ENCODE results near the gene IRS2.
A peak's percentile ranks its signal among the peaks of the same experiment; 100 is the strongest.

IRS2 gene

DNA sequence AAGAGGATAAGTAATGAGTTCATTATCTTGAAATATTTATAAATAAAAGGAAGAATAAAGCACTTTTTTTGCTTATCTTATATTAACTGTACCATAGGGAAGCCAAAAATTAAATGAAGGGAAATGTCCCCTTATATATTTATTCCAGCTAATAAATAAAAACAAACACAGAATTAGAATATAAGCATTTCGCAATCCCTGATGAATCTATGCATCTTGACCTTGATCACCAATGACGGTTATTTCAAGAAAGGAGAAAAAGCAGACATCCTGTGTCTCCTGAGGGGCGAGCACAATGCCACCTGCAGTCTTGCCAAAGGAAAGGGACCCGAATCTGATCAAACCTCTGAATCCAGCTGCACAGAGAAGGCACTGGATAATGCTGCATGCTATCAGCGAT, 29.3 kb upstream of the IRS2 start:
- no peaks in the 10 kb centered on the region for H3K4me1 Mint-ChIP-seq (ENCODE audit: low read depth)
- no peak overlapping the region for H3K4me3 Mint-ChIP-seq
- H3K36me3 Mint-ChIP-seq (ENCODE audit: low read depth), result no peaks in the 10 kb centered on the region
- no peaks in the 10 kb centered on the region for H3K9me3 Mint-ChIP-seq
- H3K27me3 Mint-ChIP-seq, result peaks cover 35% of the 10 kb centered on the region
- H3K27ac Mint-ChIP-seq, result no peak overlapping the region

DNA sequence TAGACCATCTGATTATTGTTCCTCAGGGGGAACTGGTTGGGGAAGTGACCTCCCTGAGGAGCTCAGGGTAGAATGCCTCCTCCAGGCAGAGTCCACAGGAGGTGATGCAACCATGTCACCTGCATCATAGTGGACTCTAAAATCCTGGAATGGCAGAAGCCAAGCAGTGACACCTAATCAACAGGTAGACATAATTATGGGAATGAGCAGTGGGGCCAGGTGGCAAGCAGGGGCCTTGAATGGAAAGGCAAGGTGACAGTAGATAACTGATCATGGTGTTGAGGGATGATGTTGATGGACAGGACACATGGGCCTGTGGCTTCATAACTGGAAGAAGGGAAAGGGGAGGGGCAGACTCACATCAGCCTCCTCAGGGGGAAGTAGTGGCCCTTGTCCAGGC, 27.3 kb upstream of the IRS2 start:
- H3K4me1 Mint-ChIP-seq (ENCODE audit: low read depth), result no peaks in the 10 kb centered on the region
- no peaks in the 10 kb centered on the region for H3K9me3 Mint-ChIP-seq
- no peak overlapping the region for H3K4me3 Mint-ChIP-seq
- H3K36me3 Mint-ChIP-seq (ENCODE audit: low read depth), result no peaks in the 10 kb centered on the region
- peaks cover 30% of the 10 kb centered on the region for H3K27me3 Mint-ChIP-seq
- no peak overlapping the region for H3K27ac Mint-ChIP-seq

DNA sequence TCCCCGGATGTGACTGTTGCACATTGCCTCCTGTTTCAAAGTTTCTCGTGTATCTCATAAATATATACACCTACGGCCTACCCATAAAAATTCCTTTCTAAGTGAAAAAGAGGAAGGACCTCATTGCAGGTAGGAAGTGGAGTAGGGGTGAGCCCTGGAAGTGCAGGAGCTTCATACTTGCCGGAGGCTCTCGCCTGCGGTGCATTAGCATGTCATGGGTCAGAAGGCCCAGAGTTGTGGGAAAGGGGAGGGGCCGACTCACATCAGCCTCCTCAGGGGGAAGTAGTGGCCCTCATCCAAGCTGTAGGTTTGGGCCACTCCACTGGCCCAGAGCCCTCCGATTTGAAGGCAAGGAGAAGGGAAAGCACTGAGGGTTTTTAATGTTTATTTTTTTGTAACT, 26.0 kb upstream of the IRS2 start:
- H3K4me3 Mint-ChIP-seq, result no peak overlapping the region
- H3K4me1 Mint-ChIP-seq (ENCODE audit: low read depth), result no peaks in the 10 kb centered on the region
- peaks cover 26% of the 10 kb centered on the region for H3K27me3 Mint-ChIP-seq
- H3K27ac Mint-ChIP-seq, result no peak overlapping the region
- H3K36me3 Mint-ChIP-seq (ENCODE audit: low read depth), result no peaks in the 10 kb centered on the region
- no peaks in the 10 kb centered on the region for H3K9me3 Mint-ChIP-seq

DNA sequence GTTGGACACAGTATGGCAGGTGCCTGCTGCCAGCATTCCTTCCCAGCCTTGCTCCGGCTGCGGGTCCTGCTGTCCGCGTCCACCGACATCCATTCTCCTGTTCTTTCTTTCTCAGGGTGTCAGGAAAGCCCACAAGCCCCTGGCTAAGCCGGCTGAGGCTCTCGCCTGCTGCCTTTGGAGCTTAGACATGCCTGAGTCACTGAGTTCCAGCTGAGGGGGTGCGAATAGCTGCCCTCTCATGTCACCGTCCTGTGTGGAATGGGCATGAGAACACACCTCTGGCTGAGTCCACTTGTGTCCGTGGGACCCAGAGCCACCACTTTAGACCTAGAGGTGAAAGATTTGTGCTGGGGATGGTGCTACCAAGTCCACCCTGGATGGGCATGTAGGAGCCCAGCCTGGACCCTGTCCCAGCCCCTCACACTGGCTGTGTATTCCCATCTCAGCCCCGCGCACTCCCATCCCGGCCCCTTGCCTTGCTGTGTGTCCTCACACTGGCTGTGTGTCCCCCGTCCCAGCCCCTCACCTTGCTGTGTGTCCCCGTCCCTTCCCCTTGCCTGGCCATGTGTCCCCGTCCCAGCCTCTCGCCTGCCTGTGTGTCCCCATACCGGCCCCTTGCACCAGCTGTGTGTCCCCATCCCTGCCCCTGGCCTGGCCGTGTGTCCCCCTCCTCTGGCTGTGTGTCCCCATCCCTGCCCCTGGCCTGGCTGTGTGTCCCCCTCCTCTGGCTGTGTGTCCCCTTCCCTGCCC, 24.6 kb upstream of the IRS2 start:
- H3K4me1 Mint-ChIP-seq (ENCODE audit: low read depth), result no peaks in the 10 kb centered on the region
- no peaks in the 10 kb centered on the region for H3K9me3 Mint-ChIP-seq
- peaks cover 18% of the 10 kb centered on the region for H3K27me3 Mint-ChIP-seq
- H3K27ac Mint-ChIP-seq, result no peak overlapping the region
- H3K4me3 Mint-ChIP-seq, result no peak overlapping the region
- no peaks in the 10 kb centered on the region for H3K36me3 Mint-ChIP-seq (ENCODE audit: low read depth)

DNA sequence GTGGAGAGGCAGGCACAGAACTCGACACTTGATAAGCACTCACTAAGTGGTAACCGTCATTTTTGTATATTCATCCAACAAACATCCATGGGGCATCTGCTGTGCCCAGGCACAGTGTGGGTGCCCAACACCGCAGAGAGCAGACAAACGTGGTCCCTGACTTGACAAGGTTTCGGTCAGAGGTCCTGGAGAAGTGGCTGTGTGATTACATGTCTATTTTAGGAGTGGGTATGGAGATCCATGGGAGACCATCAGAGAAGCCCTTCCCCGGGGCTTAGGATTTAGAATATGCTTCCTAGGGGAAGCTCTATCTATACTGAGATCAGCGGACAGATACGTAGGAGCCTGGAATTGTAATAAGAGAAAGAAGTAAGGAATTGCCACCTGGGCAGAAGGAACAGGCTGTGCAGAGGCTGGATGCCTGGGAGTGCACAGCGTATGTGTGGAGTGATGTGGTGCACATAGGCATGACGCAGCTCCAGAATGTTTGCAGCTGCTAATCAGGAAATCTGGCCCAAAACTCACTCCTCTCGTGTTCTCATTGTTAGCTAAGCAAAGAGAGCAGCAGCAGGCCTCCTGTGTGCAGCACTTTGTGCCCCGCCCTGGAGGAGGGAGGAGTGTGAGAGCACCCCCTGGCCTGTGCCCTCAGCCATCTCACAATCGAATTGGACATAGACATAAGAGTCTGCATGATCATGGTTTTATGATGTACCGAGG, 23.0 kb upstream of the IRS2 start:
- no peaks in the 10 kb centered on the region for H3K36me3 Mint-ChIP-seq (ENCODE audit: low read depth)
- H3K27ac Mint-ChIP-seq, result no peak overlapping the region
- no peaks in the 10 kb centered on the region for H3K4me1 Mint-ChIP-seq (ENCODE audit: low read depth)
- H3K9me3 Mint-ChIP-seq, result no peaks in the 10 kb centered on the region
- no peak overlapping the region for H3K4me3 Mint-ChIP-seq
- H3K27me3 Mint-ChIP-seq, result peaks cover 25% of the 10 kb centered on the region

DNA sequence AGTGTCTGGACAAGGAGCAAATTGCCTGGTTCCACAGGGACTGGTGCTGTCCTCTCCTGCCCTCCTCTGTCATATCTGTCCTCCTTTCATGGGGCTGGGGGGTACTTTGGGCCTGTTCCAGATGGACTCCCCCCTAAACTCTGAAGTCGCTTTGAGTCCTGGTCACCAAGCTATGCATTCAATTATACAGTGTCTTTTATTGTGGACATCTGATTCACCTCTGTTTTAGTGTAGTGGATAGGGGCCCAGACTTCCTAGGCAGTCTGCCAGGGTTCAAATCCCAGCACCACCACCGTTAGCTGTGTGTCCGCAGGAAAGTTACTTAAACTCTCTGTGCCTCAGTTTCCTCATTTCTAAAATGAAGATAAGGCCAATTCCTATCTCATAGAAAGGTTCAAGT, 21.0 kb upstream of the IRS2 start:
- H3K9me3 Mint-ChIP-seq, result no peaks in the 10 kb centered on the region
- peaks cover 30% of the 10 kb centered on the region for H3K27me3 Mint-ChIP-seq
- no peaks in the 10 kb centered on the region for H3K4me1 Mint-ChIP-seq (ENCODE audit: low read depth)
- no peaks in the 10 kb centered on the region for H3K36me3 Mint-ChIP-seq (ENCODE audit: low read depth)
- H3K4me3 Mint-ChIP-seq, result no peak overlapping the region
- H3K27ac Mint-ChIP-seq, result no peak overlapping the region

DNA sequence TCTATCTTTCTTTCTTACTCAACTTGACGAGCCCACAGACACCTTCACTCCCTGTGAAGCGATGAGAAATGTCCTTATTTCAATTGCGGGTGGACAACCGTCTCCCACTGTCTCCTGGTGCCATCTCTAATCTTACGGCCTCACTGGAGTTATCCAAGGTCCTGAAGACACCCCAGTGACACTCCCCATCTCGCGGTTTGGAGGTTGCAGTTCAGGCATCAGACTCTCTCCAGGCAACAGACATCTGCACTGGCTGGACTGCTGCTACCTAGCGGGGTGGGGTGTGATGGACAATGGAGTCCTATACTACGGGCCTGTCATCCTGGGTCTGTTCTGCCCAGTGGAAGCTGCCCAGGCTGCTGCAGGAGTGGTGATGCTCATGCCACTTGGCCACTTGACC, 18.3 kb upstream of the IRS2 start:
- Mint-ChIP-seq H3K4me3 (no peak overlapping the region), H3K27me3 (peaks cover 30% of the 10 kb centered on the region), H3K36me3 (ENCODE audit: low read depth) (no peaks in the 10 kb centered on the region), H3K9me3 (no peaks in the 10 kb centered on the region), H3K27ac (peak overlapping the region; percentile 36), H3K4me1 (ENCODE audit: low read depth) (no peaks in the 10 kb centered on the region)

DNA sequence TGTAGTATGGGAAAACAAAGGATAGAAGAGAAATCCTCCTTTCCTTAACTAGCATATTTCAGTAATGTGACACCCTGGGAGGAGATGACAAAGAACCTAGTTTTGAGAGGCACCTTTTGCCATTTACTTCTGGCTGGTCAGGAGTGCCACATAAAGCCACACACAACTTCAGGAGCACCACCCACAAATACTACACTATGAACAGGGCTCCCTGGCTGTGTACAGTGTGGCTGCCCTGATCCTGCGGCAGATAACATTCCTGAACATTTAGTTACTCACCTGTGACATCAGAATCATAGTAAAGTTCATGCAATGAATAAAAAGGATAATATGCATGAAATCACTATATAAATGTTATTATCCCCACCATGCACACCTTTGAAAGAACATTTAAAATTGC, 17.4 kb upstream of the IRS2 start:
- peaks cover 30% of the 10 kb centered on the region for H3K27me3 Mint-ChIP-seq
- H3K9me3 Mint-ChIP-seq, result no peaks in the 10 kb centered on the region
- H3K4me1 Mint-ChIP-seq (ENCODE audit: low read depth), result no peaks in the 10 kb centered on the region
- no peaks in the 10 kb centered on the region for H3K36me3 Mint-ChIP-seq (ENCODE audit: low read depth)
- no peak overlapping the region for H3K27ac Mint-ChIP-seq
- H3K4me3 Mint-ChIP-seq, result no peak overlapping the region

DNA sequence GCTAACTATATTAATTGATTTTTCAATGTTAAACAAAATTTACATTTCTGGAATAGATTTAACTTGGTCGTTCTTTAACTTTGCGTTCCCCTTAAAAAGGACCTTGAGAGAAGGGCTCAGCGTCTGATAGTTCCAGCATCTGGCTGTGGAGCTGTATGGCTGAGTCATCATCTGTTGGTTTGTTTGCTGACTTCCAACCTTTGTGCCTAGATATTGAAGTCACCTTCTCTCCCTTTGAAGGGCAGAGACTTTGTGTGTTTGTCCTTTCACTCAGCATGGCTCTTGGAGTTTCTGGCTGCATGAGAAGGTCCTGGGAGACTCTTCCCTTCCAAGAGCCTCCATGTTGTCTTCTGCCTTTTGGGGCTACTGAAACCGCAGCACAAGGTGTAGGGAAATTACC, 16.6 kb upstream of the IRS2 start:
- H3K9me3 Mint-ChIP-seq, result no peaks in the 10 kb centered on the region
- no peaks in the 10 kb centered on the region for H3K36me3 Mint-ChIP-seq (ENCODE audit: low read depth)
- no peak overlapping the region for H3K4me3 Mint-ChIP-seq
- no peaks in the 10 kb centered on the region for H3K4me1 Mint-ChIP-seq (ENCODE audit: low read depth)
- H3K27ac Mint-ChIP-seq, result no peak overlapping the region
- H3K27me3 Mint-ChIP-seq, result peaks cover 30% of the 10 kb centered on the region

DNA sequence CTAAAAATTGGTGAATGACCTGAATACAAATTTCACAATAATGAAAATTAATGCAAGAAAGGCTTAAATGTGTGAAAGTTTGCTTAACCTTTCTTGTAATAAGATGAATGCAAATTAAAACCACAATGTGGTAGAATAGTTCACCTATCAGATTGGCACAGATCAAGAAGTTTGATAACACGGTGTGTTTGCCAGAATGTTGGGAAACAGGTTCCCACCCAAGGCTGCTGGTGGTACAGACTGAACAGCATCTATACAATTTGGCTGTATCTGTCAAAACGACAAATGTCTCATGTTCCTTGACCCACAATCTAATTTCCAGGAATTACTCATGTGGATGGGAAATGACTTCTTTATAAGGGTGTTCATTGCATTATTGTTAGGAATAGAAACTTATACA, 8.6 kb upstream of the IRS2 start:
- H3K4me1 Mint-ChIP-seq (ENCODE audit: low read depth), result no peaks in the 10 kb centered on the region
- no peaks in the 10 kb centered on the region for H3K9me3 Mint-ChIP-seq
- H3K27ac Mint-ChIP-seq, result no peak overlapping the region
- H3K36me3 Mint-ChIP-seq (ENCODE audit: low read depth), result no peaks in the 10 kb centered on the region
- H3K4me3 Mint-ChIP-seq, result no peak overlapping the region
- H3K27me3 Mint-ChIP-seq, result peaks cover 21% of the 10 kb centered on the region

DNA sequence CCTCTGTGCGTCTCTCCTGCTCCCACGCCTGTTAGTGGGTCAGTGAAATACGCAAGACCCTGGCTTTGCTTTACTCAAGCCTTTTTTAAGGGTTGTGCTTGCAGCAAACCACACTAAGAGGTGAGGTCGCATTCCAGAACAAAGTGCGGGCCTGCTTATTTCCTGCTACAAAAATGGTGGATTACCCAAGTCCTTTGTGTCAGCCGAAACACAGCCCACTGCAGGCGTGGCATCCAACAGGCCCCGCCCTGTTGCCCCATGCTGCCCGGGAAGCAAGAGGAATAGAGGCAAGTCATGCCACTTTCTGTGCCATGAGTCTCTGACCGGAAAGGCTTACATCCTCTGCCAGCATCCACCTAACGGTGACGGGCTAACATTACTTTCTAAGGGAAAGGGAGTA, 7.7 kb upstream of the IRS2 start:
- no peaks in the 10 kb centered on the region for H3K9me3 Mint-ChIP-seq
- H3K36me3 Mint-ChIP-seq (ENCODE audit: low read depth), result no peaks in the 10 kb centered on the region
- H3K4me3 Mint-ChIP-seq, result no peak overlapping the region
- peaks cover 2% of the 10 kb centered on the region for H3K4me1 Mint-ChIP-seq (ENCODE audit: low read depth)
- no peak overlapping the region for H3K27ac Mint-ChIP-seq
- H3K27me3 Mint-ChIP-seq, result peaks cover 25% of the 10 kb centered on the region

DNA sequence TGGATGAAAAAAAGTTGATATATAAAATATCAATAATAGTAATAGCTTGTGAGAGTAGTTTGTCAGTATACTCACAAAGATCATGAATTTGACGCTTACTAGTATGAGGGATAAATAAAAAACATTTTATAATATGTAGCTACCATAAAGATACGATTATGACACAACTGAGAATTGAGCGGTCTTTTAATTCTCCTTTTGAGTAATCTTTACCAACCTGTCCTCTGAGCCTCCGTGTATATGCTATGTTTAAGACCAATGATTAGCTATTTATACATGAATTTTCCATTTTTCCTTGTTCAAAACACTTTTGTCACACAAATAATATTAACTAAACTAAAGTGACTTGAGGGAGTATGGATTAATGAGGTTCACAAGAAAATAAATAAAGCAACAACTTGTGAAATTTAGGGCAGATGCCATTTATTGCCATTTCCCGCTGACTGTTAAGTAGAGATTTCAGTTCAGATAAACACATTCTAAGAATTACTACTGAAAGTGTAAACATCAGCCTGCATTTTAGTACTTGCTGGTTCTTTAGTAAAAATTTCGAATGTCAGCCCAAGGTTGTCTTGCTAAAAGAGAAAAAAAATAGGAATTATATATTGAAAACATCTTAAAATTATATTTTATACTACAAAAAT, 6.2 kb upstream of the IRS2 start:
- Mint-ChIP-seq H3K9me3 (no peaks in the 10 kb centered on the region), H3K4me3 (no peak overlapping the region), H3K4me1 (ENCODE audit: low read depth) (peaks cover 12% of the 10 kb centered on the region), H3K27ac (no peak overlapping the region), H3K36me3 (ENCODE audit: low read depth) (no peaks in the 10 kb centered on the region), H3K27me3 (peaks cover 36% of the 10 kb centered on the region)

DNA sequence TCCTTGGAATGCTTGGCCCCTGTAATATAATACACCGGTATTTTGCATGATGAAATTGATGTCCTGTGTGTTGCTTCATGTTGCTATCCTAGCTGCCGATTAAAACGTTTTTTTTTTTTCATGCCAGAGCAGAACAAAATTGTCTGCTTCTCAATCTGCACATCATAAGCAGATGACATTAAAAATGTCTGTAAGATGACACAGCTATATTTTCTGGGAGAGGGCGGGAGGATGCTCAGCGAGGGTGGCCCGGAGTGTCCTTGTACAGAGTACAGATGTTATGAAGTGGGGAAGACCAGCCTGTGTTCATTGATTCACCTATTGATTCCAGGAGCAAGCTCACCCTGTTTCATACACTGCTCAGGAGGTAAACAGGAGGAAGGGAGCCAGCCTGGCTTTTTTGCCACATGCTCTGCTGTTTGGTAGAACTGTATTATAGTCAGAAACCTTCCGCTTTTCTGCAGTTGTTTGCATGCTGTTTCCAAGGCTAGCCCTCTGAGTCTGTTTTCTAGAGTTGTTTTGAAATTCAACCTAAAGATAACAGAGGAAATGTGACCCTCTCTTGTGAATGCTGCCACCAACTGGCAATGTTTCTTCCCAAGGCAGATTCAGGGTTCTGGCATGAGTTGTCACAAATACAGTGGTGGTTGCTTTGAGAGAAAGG, 4.7 kb upstream of the IRS2 start:
- Mint-ChIP-seq H3K27ac (no peak overlapping the region), H3K4me1 (ENCODE audit: low read depth) (peaks cover 12% of the 10 kb centered on the region), H3K27me3 (peaks cover 27% of the 10 kb centered on the region), H3K36me3 (ENCODE audit: low read depth) (no peaks in the 10 kb centered on the region), H3K9me3 (no peaks in the 10 kb centered on the region), H3K4me3 (no peak overlapping the region)

DNA sequence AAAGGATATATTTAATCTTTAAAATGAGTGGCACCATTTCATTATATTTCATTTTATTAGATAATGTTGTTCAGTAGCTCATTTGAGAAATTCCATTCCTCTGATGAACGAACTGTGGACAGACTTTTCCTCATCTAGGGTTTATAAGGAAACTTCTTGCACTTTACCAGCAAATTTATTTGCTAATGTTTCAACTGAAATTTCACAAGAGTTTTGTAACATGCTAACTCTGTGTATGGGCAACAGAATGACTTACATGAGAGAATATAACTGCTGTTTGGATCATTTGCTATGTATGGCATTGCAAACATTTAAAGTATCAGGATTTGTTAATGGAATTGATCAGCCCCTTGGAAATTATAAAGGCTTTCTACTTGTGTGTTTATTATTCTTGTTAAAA, 3.7 kb upstream of the IRS2 start:
- H3K9me3 Mint-ChIP-seq, result no peaks in the 10 kb centered on the region
- peaks cover 18% of the 10 kb centered on the region for H3K27me3 Mint-ChIP-seq
- no peak overlapping the region for H3K4me3 Mint-ChIP-seq
- peaks cover 12% of the 10 kb centered on the region for H3K4me1 Mint-ChIP-seq (ENCODE audit: low read depth)
- no peak overlapping the region for H3K27ac Mint-ChIP-seq
- no peaks in the 10 kb centered on the region for H3K36me3 Mint-ChIP-seq (ENCODE audit: low read depth)

DNA sequence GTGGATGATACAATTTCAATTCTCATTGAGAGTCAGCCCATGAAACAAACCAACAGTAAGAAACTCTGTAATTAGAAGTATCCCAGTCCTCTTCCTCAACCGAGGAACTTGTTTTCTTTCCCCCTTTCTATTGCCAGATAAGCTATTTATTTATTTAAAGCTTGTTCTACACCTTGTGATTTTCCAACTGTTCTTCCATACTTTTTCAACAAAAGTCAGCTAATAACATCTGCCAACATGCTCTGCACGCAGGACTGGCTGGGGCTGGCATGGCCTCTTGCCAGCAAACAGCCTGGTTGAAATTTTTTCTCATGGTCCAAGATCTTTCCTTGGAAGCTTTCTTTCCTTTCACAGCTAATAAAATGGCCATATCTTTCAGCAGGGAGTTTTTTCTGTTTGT, 2.9 kb upstream of the IRS2 start:
- no peaks in the 10 kb centered on the region for H3K9me3 Mint-ChIP-seq
- no peaks in the 10 kb centered on the region for H3K36me3 Mint-ChIP-seq (ENCODE audit: low read depth)
- peaks cover 18% of the 10 kb centered on the region for H3K27me3 Mint-ChIP-seq
- peaks cover 12% of the 10 kb centered on the region for H3K4me1 Mint-ChIP-seq (ENCODE audit: low read depth)
- H3K27ac Mint-ChIP-seq, result no peak overlapping the region
- no peak overlapping the region for H3K4me3 Mint-ChIP-seq
